Retinal pigment epithelial cell (primary cell): ENCODE data around the gene PDZD8.

Experiments used
- DNase-seq: peaks from one replicate; pipeline ENCODE4 v3.0.0-alpha.2; 2010; ENCODE audit warnings: low read depth
- H3K4me3 ChIP-seq: 2 replicates; pipeline ENCODE4 v1.5.1; 2011; ENCODE audit warnings: mild to moderate bottlenecking, low read length, control low read depth, moderate library complexity
- TF ChIP-seq, protein P1 (sequence below): conservative IDR thresholded peaks from 2 replicates; pipeline ENCODE4 v1.5.1; 2011; ENCODE audit warnings: low read depth, low read length, control low read depth, inconsistent platforms

The PDZD8 gene

GRCh38 chr10:117334926-117335325, 40.3 kb downstream of the PDZD8 start:
- DNase-seq: no peak
- no peak overlapping the region for H3K4me3 ChIP-seq
- TF ChIP-seq, protein P1, sequence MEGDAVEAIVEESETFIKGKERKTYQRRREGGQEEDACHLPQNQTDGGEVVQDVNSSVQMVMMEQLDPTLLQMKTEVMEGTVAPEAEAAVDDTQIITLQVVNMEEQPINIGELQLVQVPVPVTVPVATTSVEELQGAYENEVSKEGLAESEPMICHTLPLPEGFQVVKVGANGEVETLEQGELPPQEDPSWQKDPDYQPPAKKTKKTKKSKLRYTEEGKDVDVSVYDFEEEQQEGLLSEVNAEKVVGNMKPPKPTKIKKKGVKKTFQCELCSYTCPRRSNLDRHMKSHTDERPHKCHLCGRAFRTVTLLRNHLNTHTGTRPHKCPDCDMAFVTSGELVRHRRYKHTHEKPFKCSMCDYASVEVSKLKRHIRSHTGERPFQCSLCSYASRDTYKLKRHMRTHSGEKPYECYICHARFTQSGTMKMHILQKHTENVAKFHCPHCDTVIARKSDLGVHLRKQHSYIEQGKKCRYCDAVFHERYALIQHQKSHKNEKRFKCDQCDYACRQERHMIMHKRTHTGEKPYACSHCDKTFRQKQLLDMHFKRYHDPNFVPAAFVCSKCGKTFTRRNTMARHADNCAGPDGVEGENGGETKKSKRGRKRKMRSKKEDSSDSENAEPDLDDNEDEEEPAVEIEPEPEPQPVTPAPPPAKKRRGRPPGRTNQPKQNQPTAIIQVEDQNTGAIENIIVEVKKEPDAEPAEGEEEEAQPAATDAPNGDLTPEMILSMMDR: no peak

DNA sequence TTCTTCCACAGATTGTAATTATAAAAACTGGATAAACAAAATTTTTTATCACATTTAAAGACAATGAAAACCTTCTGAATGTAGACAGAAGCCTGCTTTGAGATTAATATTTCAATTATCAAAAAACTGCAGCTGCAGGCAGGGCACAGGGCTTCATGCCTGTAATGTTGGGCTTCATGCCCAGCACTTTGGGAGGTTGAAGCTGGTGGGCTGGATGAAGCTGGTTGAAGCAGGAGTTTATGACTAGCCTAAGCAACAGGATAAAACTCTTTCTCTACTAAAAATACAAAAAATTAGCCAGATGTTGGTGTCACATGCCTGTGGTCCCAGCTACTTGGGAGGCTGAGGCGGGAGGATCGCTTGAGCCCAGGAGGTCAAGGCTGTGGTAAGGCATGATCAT, 41.2 kb downstream of the PDZD8 start:
- DNase-seq: no peak
- H3K4me3 ChIP-seq: no peak overlapping the region
- TF ChIP-seq, protein P1: no peak

- TF ChIP-seq, protein P1: no peak
- DNase-seq: no peak
- no peak overlapping the region for H3K4me3 ChIP-seq
Observed at GRCh38 chr10:117327262-117327661, 48.0 kb downstream of the PDZD8 start.

- TF ChIP-seq, protein P1: no peak
Observed at GRCh38 chr10:117324367-117324766, 50.9 kb downstream of the PDZD8 start.

GRCh38 chr10:117322260-117322659, 53.0 kb downstream of the PDZD8 start:
- TF ChIP-seq, protein P1: peak; percentile 19

More at GRCh38 chr10:117324367-117324766, 50.9 kb downstream of the PDZD8 start:
- H3K4me3 ChIP-seq: no peak overlapping the region
- no peak for DNase-seq

GRCh38 chr10:117320050-117320665, 55.1 kb downstream of the PDZD8 start:
- DNase-seq: no peak
- TF ChIP-seq, protein P1: peak; percentile 73
- H3K4me3 ChIP-seq: no peak overlapping the region

More at GRCh38 chr10:117322260-117322659, 53.0 kb downstream of the PDZD8 start:
- no peak for DNase-seq
- H3K4me3 ChIP-seq: no peak overlapping the region

DNA sequence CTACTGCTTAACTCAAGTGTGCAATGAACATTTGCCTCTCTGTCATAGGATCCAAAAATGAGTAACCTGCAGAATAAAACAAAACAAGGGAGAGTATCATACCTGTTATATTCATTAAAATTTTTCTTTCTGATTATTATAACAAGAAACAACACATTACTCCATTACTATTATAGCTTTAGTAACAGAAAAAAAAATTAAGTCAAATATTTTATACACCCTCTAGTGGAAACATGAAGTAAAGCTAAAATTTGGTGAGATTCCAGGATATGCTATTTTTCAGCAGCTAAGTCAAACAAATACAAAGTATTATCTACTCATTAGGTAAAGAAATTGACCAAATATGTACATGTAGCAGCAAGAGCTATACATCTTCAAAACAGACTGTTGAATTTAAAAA, 56.3 kb downstream of the PDZD8 start:
- DNase-seq: no peak
- TF ChIP-seq, protein P1: peak; percentile 46
- H3K4me3 ChIP-seq: no peak overlapping the region
